ENCODE results near the gene SHQ1. TPM values are rescaled to one million over a fixed set of nuclear protein-coding genes. Genes with fewer than 3 reads are reported as not detected.

SHQ1 gene
- total RNA-seq, 6 experiments from 2014 or later = 18.4 to 21.1 (median 20.2) TPM

DNA sequence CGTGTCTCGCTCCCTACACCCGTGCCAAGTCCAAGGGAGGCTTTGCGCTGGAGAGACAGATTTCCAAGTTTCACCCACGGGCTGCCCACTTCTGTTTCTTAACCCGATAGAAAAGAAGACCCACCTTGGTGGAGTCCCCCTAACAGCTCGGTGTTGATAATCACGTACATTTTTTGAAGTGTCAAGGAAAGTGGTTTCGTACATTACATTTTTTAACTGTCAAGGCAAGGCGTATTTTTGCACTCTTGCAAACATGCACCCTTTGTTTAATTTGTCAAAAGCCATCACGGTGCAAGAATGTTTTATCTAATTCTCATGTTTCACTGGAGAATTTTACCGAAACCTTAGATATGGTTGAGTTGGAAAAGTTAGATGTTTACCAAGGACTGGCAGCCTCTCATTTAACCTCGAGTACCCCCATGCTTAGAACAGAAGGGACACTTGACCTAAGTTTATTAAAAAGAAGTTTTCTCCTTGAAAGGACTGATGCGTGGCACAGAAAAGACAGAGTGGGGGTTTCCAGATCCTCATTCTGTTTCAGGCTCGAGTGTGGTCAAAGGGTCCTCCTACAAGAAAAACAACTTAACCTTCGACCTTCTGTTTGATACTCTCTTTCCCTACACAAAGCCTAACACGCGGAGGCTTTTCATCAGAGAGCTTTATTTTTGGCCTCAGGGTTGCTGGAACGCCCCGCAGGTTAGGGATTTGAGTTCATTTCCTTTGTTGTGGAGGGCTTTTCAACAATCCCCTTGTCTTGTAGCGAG lies 40.5 kb upstream of the SHQ1 start:
- Mint-ChIP-seq H3K4me1 (ENCODE audit: low read depth) (peaks cover 65% of the 10 kb centered on the region), H3K27me3 (ENCODE audit: insufficient read depth) (peaks cover 12% of the 10 kb centered on the region), H3K27ac (no peak overlapping the region), H3K4me3 (peak overlapping the region; percentile 80), H3K36me3 (ENCODE audit: low read depth) (no peaks in the 10 kb centered on the region), H3K9me3 (no peaks in the 10 kb centered on the region)
- no peak for DNase-seq
- TF ChIP-seq, protein P1, sequence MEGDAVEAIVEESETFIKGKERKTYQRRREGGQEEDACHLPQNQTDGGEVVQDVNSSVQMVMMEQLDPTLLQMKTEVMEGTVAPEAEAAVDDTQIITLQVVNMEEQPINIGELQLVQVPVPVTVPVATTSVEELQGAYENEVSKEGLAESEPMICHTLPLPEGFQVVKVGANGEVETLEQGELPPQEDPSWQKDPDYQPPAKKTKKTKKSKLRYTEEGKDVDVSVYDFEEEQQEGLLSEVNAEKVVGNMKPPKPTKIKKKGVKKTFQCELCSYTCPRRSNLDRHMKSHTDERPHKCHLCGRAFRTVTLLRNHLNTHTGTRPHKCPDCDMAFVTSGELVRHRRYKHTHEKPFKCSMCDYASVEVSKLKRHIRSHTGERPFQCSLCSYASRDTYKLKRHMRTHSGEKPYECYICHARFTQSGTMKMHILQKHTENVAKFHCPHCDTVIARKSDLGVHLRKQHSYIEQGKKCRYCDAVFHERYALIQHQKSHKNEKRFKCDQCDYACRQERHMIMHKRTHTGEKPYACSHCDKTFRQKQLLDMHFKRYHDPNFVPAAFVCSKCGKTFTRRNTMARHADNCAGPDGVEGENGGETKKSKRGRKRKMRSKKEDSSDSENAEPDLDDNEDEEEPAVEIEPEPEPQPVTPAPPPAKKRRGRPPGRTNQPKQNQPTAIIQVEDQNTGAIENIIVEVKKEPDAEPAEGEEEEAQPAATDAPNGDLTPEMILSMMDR (IDR thresholded peaks at IDR 0.05) = no peak

DNA sequence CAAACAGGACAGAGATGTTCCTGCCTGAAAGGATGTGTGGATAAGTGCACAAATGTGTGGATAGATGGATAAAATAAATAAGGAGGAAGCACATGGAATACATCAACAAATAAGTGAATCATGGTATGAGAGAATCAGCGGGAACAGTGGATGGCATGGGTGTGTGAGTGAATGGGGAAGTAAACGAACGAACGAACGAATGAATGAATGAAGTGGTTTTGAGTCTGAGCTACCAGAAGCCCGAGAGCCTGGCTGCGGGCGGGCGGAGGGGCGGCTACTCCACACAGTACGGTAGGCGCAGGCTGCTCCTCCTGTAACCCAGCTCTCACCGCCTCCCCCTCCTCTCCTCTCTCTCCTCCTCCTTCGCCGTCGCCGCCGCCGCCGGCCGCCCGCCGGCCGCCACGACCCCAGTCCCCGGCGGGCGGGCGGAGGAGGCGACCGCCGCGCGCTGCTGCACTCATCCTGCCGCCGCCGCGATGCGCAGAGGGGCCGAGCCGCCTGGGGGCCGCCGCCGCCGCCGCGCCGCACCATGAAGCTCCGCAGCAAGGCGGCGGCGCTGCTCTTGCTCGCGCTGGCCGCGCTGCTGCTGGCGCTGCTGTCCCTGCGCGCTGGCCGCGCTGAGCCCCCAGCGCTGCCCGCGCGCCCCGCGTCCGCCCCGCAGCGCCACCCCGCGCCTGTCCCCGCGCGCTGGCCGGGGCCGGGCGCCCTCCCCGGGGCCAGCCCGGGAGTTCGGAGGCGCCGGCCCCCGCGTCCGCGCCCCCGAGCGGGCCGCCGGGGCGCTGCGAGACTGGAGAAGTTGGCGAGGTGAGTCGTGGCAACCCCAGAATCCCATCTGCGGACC lies 39.7 kb upstream of the SHQ1 start, which contains the start of gene GXYLT2:
Gene GXYLT2 (plus strand): TSS at position 342 of the 841 bp plus-strand sequence. CDS start 188 bp downstream, at position 530.
- Mint-ChIP-seq H3K4me3 (peak within 1 kb of the TSS; percentile 86), H3K27me3 (ENCODE audit: insufficient read depth) (peaks cover 17% of the 10 kb centered on the region), H3K27ac (no peak within 1 kb of the TSS), H3K4me1 (ENCODE audit: low read depth) (peaks cover 58% of the 10 kb centered on the region), H3K9me3 (peaks cover 5% of the 10 kb centered on the region; the same call in 1 of the 2 replicates), H3K36me3 (ENCODE audit: low read depth) (peaks cover 5% of the 10 kb centered on the region)
- TF ChIP-seq, protein P1 (IDR thresholded peaks at IDR 0.05) = no peak
- DNase-seq = peak; percentile 33

DNA sequence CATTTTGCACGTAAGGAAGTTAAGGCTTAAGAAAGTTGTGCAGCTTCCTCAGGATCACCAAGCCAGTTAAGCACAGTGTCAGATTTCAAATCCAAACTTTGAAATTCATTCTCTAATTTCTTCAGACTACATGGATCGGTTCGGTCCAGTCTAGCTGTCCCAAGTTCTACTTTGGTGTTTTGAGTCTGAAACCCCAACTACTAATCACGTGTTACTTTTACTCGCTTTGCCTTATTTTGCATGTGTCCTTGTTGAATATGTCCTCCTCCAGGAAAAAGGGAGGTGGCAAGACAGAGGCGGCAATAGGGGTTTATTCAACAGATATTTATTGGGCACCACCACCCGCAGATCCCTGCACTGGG lies 39.1 kb upstream of the SHQ1 start:
- peak overlapping the region; percentile 86 for H3K4me3 Mint-ChIP-seq
- H3K9me3 Mint-ChIP-seq = peaks cover 5% of the 10 kb centered on the region; the same call in 1 of the 2 replicates
- no peak overlapping the region for H3K27ac Mint-ChIP-seq
- TF ChIP-seq, protein P1 (IDR thresholded peaks at IDR 0.05) = no peak
- peaks cover 17% of the 10 kb centered on the region for H3K27me3 Mint-ChIP-seq (ENCODE audit: insufficient read depth)
- DNase-seq = no peak
- peaks cover 5% of the 10 kb centered on the region for H3K36me3 Mint-ChIP-seq (ENCODE audit: low read depth)
- peaks cover 52% of the 10 kb centered on the region for H3K4me1 Mint-ChIP-seq (ENCODE audit: low read depth)

DNA sequence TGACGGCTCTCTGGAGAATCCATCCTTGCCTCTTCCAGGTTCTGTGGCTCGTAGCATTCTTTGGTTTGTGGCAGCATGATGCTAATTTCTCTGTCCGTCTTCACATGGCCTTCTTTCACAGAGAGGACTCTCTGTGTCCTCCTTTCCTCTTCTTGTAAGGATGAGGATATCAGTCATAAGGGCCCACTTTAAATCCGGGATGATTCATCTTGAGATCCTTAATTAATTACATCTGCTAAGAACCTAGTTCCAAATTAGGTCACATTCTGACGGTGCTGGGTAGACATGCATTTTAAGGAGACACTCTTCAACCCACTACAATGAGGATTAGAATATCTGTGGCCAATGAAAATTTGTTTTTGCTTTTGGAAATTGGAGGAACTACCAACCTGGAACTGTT lies 23.9 kb upstream of the SHQ1 start:
- peak overlapping the region; percentile 85 for H3K27ac Mint-ChIP-seq
- peaks cover 10% of the 10 kb centered on the region for H3K27me3 Mint-ChIP-seq (ENCODE audit: insufficient read depth)
- DNase-seq = peak; percentile 67
- peaks cover 14% of the 10 kb centered on the region for H3K4me1 Mint-ChIP-seq (ENCODE audit: low read depth)
- H3K4me3 Mint-ChIP-seq = peak overlapping the region; percentile 63
- TF ChIP-seq, protein P1 (IDR thresholded peaks at IDR 0.05) = no peak
- H3K9me3 Mint-ChIP-seq = no peaks in the 10 kb centered on the region
- no peaks in the 10 kb centered on the region for H3K36me3 Mint-ChIP-seq (ENCODE audit: low read depth)

DNA sequence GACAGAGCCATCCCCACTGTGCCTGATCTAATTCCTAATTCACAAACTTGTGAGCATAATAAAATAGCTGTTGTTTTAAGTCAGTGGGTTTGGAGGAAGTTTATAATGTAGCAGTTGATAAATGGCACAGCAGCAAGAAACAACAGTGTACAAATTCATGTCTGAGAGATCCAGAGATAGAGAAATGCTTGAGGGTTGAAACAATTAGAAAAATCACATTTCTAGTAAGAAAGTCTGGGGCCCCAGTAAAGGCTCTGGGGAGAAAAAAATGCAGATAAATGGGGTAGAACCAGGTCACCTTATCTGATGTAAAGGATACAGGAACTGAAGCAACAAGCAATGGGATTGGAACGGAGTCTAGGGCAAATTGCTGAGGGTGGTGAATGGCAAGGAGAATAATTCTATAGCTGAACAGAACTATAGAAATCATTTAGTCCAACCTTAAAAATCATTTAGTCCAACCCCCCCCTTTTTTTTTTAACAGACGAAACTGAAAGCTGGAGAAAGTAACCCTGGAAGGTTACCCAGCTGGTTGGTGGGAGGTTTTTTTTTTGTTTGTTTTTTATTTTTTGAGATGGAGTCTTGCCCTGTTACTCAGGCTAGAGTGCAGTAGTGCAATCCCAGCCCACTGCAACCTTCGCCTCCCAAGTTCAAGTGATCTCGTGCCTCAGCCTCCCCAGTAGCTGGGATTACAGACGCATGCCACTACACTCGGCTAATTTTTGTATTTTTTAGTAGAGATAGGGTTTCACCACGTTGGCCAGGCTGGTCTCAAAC lies 14.3 kb upstream of the SHQ1 start:
- Mint-ChIP-seq H3K27me3 (ENCODE audit: insufficient read depth) (peaks cover 18% of the 10 kb centered on the region), H3K27ac (no peak overlapping the region), H3K9me3 (no peaks in the 10 kb centered on the region), H3K4me1 (ENCODE audit: low read depth) (no peaks in the 10 kb centered on the region), H3K36me3 (ENCODE audit: low read depth) (no peaks in the 10 kb centered on the region), H3K4me3 (no peak overlapping the region)
- TF ChIP-seq, protein P1 (IDR thresholded peaks at IDR 0.05) = no peak
- no peak for DNase-seq

Data from HFFc6 (cell line).